ENCODE results near the gene FRMPD1.

DNA sequence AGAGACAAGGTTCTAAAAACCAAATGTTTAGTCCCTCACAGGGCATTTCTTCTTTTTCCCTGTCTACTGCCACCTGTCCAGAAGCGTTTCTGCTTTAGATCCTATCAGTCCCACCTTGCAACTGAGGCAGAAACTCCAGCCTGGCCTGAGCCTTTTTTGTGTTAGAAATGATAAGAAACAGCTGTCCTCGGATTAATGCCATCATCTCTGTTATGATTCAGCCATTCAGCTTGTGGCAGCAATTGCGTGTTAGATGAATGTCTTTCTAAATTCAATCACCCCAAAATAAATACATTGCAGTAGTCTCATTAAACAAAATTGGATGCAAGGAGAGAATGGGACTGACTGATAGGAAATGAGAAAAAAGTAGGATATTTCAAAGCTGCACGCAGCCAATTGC, 28.3 kb upstream of the FRMPD1 start:
- TF ChIP-seq POLR2A (IDR thresholded peaks at IDR 0.05; ENCODE audit: low read length), result no peak
- no peak for TF ChIP-seq GATA1 (IDR thresholded peaks at IDR 0.05; ENCODE audit: low read depth, low read length)

Measured in erythroblast (primary cell).